KG1 (cell line): ENCODE data around the gene GARNL3.

Experiments
- DNase-seq: peaks from one replicate; lab custom pipeline; 2025; lab: John Stamatoyannopoulos, UW

Gene GARNL3

DNA sequence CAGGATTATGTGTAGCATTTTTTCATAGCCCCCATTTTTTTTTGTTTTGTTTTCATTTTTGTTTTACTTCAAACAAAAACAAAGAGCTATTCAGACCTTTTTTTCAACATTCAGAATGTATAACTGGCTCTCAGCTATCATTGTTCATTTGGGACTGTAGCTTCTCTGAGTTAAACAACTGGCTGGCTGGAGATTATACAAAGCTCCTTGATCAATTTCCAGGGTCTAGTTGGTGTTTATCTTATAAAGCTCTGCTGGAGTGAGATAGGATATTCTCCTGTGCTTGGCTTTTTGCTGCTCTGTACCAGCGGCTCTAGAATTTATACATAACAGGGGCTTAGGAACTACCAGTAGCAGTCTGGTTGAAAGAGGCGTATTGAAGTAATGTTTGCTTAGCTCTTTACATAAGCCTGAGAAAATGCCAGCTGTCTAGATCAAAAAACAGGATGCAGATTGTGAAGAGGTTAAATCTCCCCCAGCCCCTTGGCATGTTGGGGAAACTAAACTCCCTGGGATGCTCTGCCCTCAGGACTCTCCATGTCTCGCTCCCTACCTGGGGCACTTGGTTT is 15.2 kb downstream of the GARNL3 start:
- DNase-seq = no peak

DNA sequence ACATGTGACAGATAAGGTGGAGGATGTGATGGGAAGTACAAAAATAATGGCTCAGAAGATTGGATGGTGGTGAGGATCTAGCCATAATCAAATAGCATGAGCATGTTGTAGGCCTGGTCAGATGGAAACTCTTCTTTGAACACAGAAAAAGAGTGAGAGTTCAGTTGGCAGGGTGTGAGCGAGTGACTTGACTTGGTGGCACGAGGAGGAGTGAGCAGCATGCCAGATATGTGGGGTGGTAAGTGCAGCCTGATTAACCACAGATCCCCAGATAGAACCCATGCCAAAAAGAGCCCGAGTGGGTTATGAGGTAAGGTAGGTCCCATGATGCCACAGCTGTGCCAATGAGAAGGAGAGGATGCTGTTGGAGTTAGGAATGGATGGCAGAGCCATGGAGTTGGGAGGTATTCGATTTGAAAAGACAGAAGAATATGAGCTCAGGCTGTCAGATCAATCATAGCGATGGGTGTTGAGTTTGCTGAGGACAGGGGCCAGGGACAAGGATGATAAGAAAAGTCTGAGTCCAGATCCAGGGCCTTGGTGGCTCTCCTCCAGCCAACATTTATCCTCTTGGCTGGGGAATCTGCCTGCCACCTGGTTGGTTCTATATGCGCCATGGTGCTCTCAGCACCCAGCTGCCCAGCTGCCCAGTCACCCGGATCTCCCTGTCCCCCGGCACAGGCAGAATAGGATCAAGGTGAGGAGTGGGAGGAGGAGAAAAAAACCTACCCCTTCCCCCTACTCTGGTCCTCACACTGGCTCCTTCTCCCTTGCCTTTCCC is 16.5 kb downstream of the GARNL3 start:
- DNase-seq = no peak

DNA sequence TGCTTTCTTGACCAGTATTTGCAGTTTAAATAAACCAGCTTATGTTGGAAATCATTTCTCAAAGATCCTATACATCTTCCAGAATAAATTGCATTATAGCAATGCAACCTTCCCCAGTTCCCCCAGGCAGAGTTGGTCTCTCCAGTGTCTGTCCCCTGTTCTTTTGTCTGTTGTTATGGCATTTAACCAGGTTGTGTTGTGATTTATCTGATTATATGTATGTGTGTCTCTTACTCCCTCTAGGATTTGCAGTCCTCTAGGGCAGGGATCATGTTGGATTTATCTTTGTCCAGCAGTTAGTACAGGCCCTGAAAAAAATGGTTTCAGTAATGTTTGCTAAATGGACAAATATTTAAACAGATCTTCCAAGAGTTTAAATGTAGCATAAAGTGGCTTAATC is 17.3 kb downstream of the GARNL3 start:
- no peak for DNase-seq

DNA sequence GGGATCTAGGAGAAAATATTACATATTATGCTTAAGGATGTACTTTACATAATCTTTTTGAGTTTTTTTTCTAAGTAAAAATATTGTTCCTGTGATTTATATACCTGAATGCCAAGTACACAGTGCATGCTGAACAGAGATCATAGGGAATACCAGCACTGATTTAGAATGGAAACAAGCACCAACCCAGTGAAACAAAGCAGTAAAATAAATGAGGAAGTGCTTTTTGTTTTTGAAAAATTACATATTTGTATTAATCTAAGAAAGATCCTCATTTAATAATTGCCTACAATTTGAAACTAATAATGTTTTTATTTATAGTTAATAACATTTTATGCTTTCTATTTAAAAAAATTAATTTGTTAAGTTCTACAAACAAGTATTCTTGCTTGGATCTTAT is 18.0 kb downstream of the GARNL3 start:
- DNase-seq = no peak

DNA sequence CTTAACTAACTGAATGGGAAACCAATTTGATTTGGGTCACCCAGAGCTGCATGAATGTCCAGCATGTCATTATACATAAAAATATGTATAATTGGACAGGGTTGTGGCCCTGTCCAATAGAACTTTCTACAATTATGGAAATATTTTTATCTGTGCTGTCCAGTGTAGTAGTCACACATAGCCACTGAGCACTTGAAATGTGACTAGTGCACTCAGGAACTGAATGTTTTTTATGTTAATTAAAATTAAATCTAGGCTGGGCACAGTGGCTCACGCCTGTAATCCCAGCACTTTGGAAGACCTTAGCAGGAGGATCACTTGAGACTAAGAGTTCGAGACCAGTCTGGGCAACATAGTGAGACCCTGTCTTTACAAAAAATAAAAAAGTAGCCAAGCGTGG is 18.6 kb downstream of the GARNL3 start:
- DNase-seq = no peak

DNA sequence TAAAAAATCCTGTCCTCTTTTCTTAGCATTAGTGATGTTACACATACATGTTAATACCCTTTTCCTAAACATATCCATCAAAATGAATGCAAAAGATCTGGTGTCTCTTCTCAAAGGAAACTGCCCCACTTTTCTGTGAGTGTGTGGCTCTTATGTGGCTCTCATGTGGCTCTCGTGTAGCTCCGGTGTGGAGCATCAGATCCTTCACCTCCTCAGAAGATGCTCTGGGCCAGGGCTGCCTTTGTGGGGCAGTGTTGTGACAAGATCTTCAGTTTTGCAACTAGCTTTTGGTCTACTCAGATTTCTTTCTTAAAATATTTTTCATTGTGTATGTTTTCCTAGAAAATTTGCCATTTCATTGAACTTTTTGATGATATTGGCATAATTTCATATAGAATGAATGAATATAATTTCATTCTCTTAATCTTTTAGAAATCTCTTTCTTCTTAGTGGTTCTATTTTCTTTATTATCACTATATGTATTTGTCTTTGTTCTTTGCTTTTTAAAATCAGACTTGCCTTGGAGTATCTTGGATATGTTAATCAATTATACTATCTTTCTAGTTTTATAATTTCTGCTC is 19.4 kb downstream of the GARNL3 start:
- no peak for DNase-seq

DNA sequence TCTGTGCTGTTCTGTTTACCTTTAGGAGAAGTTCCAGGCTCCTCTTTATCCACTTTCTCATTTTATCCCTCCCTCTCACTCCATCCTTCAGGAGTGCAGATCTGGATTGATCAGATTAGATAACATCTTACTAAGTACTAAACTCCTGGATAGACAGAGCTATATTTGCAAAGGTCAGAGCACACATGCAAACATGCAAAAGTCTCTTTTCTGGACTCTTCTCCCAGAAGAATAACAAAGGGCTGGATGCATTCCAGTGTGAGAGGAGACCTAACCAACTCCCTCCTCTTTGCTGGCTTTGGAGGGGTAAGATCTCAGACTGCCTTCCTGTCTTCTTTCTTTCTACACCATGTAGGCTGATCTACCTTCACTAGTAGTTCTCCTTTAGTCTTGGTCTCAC is 21.4 kb downstream of the GARNL3 start:
- DNase-seq = no peak

DNA sequence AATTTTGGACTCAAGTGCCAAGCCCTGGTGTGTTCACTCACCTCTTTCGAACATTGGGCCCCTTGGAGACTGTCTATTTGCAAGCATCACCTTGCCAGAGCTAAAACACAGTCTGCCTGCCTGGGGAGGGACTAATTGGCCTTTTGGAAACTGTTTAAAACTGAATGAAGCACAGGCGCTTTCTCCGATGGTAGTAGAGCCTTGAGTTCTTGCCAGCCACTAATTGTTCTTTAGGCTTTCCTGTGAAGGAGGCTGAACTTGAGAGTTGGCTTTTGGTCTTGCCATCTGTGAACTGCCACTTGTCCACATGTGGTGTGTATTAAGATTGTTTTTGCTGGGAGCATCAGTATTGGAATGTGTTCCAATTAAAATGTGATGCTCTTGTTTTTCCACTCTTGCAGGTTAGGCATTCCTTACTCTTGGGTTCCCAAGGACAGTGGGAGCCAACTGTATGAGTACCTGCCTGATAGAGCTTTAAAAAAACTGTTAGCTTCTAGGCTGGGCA is 26.0 kb downstream of the GARNL3 start:
- no peak for DNase-seq

DNA sequence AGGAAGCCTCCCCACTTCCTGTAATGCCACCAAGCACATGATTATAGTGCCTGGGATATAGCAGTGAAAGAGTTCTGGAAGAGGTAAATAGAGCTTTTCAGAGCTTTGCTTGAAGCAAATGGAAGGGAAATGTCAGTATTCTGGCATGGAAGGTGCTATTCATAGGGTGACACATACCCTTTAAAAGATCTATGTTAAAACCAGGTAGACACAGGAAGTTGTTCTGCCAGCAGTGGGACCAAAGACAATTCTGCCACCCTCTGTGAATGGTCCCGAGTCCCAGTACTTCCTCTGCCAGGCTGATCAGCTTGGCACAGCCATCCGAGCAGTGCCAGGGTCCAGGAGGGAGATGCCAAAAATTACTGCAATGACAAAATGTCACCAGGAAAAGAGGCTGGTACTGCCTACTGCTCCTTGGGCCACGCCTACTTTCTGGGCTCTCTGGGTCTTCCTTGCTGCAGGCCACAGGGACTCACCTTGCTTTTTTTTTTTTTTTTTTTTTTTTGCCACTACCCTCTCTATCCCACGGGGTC is 26.7 kb downstream of the GARNL3 start:
- DNase-seq = no peak

DNA sequence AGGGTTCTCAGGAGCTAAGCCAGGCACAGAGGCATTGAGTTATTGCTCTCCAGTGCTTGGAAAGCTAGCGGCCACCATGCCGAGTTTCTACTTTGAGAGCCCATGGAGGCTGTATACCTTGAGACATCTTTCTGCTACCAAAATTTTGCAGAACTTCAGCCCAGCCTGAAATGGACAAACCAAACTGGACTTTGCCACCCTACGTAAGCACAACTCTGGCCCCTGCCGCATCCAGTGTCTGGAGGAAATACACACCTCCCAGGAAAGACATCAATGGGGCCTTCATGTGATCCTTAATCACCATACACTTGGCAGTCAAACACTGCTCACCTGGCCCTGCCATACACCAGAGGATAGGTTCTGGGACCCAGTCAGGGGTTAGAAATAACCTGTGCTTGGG is 27.8 kb downstream of the GARNL3 start:
- DNase-seq = no peak

DNA sequence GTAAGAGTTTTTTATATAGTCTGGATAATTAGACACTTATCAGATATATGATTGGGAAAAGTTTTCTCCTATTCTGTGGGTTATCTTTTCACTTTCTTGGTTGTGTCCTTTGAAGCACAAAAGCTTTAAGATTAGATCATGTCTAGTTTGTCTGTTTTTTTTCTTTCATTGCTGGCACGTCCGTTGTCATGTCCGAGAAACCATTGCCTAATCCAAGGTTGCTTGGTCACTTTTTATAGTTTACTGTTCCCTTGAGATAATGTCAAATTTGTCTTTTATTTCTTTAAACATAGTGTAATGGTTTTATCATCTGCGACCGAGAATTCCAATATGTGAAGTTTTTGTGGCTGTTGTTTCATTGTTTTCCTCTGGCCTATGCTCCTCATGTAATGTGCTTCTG is 28.8 kb downstream of the GARNL3 start:
- DNase-seq = no peak

DNA sequence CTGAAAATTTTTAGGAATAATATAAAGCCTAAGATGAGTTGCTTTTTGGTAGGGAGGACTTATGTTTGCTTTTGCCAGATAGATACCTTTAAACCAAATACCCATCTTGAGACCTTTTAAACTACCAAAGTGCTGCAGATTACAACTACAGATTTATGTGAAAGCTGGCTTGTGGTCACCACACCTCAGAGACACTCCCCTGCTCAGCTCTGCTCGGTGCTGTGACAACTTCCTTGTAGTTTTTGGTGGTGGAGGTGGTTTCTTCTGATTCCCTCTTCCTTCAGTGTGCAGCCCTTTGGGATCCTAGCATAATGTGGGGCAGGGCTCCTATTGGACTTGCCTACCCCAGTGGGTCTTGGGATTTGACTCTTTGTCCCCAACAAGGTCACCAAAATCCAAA is 29.2 kb downstream of the GARNL3 start:
- DNase-seq = no peak

DNA sequence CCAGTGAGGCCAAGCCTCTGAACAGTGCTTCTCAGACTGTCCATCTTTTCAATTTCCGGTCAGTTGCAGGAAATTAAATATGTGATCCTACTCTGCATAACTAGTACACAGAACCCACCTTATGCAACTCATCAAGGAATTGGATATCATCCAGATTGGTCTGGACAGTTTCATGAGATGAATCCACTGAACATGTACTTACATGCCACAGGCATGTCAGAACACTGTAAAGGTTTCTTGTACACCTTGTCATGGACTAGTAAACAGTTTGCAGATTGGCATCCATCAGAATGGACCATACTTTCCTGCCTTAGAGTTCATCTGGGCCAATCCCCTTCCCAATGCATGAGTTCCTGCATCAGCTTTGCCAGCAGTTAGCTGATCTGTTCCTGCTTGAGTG is 30.4 kb downstream of the GARNL3 start:
- no peak for DNase-seq

DNA sequence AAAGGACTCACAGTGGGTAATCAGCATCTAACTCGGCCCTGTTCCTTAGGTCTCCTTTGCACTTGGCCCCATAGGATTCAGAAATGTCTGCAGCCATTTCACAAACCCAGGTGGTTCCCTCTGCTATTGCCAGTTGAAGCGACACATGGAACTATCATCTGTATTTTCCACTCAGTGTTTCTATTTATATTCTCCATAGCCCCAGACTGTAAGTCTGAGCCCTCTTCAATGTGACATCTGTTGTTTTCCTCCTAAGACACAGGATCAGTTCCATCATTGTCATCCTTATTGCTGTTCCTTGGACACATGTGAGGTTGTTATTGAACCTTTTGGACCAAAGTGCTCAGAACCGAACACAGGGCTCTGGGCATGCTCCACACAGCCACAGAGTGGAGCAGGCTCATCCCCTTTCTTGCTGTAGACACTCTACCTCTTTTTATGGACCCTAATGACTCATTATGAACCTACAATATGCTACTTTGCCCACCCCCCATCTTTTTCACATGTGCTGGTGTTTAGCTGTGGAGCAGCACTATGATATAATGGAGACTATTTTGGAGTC is 36.4 kb downstream of the GARNL3 start:
- no peak for DNase-seq

DNA sequence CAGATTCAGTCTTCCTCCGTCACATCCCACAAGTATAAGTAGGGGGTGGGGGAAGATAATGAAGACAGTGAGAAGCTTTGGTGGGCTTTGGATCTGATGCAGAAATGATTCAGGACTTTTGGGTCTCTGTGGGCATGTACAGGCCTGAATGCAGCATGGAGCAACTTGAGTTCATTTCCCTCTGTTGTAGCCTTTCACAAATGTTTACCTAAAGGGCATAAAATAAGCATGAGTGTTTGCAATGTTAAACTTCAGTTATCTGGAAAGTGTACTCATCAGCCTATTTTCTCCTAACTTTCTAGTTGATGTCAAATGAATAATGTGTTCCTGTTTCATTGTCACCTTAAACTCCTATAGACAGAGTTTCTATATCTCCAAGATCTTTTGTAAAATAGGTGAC is 39.3 kb downstream of the GARNL3 start:
- no peak for DNase-seq

DNA sequence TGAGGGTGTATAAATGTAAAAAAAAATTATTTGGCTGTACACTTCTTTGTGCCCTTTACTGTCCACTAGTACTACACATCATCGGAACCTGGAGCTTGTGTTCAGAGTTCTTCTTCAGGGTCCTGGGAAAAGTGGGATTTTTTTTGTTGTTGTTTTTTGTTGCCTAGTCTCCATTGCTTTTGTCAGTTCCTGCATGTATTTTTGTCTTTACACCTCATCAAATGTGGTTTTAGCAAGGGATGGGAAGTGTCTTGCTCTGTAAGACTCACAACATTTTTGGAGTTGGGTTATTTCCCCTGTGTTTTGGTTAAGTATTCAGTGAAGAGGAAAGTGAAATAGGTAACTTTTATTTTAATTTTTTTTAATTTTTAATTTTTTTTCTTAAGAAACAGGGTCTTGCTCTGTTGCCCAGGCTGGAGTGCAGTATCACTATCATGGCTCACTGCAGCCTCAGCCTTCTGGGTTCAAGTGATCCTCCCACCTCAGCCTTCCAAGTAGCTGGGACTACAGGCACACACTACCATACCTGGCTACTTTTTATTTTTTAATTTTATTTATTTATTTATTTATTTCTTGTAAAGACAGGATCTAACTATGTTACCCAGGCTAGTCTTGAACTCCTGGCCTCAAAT is 40.7 kb downstream of the GARNL3 start:
- DNase-seq = no peak

DNA sequence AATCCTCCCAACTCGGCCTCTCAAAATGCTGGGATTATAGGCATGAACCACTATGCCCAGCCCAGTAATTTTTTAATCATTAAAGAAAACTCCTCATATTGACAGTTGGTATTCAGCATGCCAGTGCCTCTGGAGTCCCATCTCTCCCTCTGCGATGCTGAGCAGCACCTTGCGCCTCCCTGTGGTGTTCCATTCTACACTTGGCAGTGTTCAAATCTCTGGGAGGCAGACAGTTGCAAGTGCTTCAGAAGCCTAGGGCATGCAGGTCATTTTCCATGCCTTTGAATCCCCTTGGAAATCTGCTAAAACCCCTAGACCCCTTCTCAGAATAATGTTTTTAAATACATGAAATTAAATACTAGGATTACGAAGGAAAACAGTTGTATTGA is 41.3 kb downstream of the GARNL3 start:
- DNase-seq = no peak

DNA sequence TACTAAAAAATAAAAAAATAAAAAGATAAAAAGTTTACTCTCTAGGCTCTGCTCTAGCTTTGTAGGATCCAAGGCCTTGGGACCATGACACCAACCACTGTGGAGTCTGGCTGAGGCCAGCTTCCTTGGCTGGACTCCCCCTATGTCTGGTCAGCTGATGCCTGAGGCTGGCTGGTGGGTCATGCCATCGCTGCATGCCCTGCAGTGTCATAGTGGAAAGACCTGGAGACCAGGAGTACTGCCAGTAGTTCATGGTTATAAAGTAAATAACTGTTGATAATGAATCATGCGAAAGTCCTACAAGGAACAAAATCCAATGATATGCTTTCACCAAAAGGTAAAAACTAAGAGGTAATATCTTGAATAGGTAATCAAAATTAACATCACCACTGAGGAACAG is 43.2 kb downstream of the GARNL3 start:
- DNase-seq = no peak

DNA sequence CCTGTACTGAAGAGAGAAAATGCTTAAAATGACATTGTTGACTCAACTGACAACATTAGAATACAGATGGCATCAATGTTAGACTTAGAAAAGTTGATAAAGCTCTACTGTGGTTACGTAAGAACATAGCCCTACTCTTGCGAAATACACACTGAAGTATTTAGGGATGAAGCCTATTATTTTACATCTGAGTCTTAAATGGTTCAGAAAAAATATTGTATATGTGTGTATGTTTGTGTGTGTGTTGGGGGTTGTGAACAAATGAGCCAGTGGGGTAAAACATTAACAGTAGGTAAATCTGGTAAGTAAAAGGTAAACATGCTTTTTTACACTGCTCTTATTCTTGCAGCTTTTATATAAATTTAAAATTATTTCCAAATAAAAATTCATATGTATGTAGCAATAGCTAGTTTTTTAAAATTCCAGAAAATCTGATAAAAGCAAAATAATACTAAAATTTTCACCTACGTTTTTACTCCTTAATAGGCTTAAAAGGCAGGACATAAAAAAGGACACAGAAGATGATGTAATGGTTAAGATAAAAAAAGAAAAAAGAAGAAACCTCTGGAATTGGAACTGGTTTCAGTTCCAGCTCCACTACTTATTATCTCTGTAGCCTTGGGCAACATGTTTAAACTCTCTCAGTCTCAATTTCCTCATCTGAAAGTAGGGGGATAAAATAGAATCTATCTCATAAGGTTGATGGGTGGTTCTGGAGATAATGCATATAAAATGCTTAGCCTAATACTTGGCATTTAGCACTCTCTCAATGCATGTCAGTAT is 44.3 kb downstream of the GARNL3 start:
- no peak for DNase-seq

DNA sequence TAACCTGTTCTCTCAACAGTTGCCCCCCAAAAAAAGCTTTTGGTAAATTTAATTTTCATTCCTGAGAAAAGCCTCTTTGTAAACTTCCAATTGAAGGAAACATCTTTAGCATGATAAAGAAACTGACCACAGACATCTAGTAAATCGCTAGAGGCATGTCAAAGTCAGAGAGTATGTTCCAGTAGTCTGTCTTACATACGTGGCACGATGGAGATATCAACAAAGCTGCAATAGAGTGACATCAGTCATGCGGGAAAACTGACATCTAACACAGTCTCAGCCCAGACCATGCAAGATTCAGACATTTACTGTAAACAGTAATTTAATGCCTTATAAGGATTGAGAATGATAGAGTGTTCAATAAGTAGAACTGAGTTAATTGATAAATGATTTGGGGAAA is 45.1 kb downstream of the GARNL3 start:
- no peak for DNase-seq

DNA sequence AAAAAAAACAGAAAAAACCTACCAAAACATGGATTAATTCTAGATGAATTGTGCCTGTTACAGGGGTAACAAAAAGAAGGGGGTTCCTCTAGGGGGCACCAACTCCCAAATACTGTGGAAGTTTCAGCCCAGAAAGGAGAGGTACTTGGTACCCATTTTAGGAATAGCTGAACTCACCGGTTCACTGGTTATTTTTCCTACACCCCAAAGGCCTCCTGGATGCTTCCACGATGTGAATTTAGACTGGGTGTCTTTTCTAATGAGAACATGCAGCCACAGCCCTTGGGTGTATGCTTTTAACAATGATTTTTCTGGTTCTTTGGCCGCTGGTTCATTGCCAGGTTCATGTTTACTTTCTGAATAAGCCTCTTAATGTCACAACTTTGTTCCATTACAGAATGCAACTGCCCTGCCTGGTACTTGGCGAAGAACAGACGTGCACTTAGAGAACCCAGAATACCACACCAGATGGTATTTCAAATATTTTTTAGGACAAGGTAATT is 46.7 kb downstream of the GARNL3 start:
- no peak for DNase-seq
